ENCODE results near the gene CISH.

The CISH gene

GRCh38 chr3:50650018-50650417 lies 38.4 kb upstream of the CISH start:
- DNase-seq (ENCODE audit: low read depth), result no peak
- H3K4me3 ChIP-seq (ENCODE audit: control insufficient read depth, low read depth, low read length), result no peak overlapping the region
- TF ChIP-seq CTCF (IDR thresholded peaks at IDR 0.05; ENCODE audit: control insufficient read depth, insufficient read depth, low read depth, low read length, missing control alignments), result no peak

- DNase-seq (ENCODE audit: low read depth), result no peak
- no peak overlapping the region for H3K4me3 ChIP-seq (ENCODE audit: control insufficient read depth, low read depth, low read length)
- TF ChIP-seq CTCF (IDR thresholded peaks at IDR 0.05; ENCODE audit: control insufficient read depth, insufficient read depth, low read depth, low read length, missing control alignments), result no peak
Measured at GRCh38 chr3:50649451-50649931, 37.9 kb upstream of the CISH start.

GRCh38 chr3:50648944-50649343 lies 37.4 kb upstream of the CISH start:
- DNase-seq (ENCODE audit: low read depth), result no peak
- no peak for TF ChIP-seq CTCF (IDR thresholded peaks at IDR 0.05; ENCODE audit: control insufficient read depth, insufficient read depth, low read depth, low read length, missing control alignments)
- H3K4me3 ChIP-seq (ENCODE audit: control insufficient read depth, low read depth, low read length), result no peak overlapping the region

GRCh38 chr3:50648313-50648712 lies 36.7 kb upstream of the CISH start:
- no peak for TF ChIP-seq CTCF (IDR thresholded peaks at IDR 0.05; ENCODE audit: control insufficient read depth, insufficient read depth, low read depth, low read length, missing control alignments)
- no peak for DNase-seq (ENCODE audit: low read depth)
- no peak overlapping the region for H3K4me3 ChIP-seq (ENCODE audit: control insufficient read depth, low read depth, low read length)

- no peak for DNase-seq (ENCODE audit: low read depth)
- H3K4me3 ChIP-seq (ENCODE audit: control insufficient read depth, low read depth, low read length), result no peak overlapping the region
- no peak for TF ChIP-seq CTCF (IDR thresholded peaks at IDR 0.05; ENCODE audit: control insufficient read depth, insufficient read depth, low read depth, low read length, missing control alignments)
Measured at GRCh38 chr3:50645378-50645777, 33.8 kb upstream of the CISH start.

- no peak for DNase-seq (ENCODE audit: low read depth)
- no peak overlapping the region for H3K4me3 ChIP-seq (ENCODE audit: control insufficient read depth, low read depth, low read length)
- no peak for TF ChIP-seq CTCF (IDR thresholded peaks at IDR 0.05; ENCODE audit: control insufficient read depth, insufficient read depth, low read depth, low read length, missing control alignments)
Measured at GRCh38 chr3:50644561-50644960, 33.0 kb upstream of the CISH start.

GRCh38 chr3:50642382-50642781 lies 30.8 kb upstream of the CISH start:
- DNase-seq (ENCODE audit: low read depth), result no peak
- no peak overlapping the region for H3K4me3 ChIP-seq (ENCODE audit: control insufficient read depth, low read depth, low read length)
- no peak for TF ChIP-seq CTCF (IDR thresholded peaks at IDR 0.05; ENCODE audit: control insufficient read depth, insufficient read depth, low read depth, low read length, missing control alignments)
